GM18526 (cell line): ENCODE results near the gene HPD.
A peak's percentile ranks its signal among the peaks of the same experiment; 100 is the strongest.

Experiments
- POLR2A ChIP-seq: IDR thresholded peaks from 3 replicates; pipeline ENCODE4 v1.6.1; 2011; ENCODE audit not compliant: insufficient read length; ENCODE audit errors: extremely low read depth

Gene HPD

DNA sequence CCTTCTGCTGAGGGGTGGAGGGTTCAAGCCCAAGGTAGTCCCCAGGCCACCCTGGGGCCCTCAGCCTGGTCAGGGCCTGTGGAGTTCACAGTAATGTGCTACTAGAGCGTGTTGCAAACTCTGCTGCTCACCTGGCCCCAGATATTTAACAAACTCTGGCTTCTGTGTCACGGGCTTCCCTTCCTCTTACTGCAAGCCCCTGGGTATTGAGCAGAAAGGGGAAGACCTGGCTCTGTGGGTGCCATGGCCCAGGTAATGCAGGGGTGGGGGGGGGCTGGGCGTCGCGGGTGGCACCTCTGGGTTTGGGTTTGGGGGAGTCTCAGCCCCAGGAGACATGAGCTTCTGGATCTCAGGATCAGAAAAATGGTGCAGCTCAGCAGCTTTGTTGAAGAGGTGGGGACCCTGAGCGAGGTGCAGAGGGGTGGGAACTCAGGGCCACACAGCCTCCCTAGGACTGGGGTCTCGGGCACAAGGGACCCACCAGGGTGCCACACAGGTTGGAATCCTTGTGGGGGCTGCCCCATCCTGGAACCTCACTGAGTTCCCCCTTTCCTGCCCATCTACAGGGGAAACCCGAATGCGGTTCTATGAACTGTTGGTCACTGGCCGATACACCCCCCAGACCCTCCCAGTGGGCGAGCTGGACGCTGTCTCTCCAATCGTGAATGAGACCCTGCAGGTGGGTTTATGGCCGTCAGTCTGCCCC is 50.9 kb downstream of the HPD start:
- no peak for TF ChIP-seq POLR2A

DNA sequence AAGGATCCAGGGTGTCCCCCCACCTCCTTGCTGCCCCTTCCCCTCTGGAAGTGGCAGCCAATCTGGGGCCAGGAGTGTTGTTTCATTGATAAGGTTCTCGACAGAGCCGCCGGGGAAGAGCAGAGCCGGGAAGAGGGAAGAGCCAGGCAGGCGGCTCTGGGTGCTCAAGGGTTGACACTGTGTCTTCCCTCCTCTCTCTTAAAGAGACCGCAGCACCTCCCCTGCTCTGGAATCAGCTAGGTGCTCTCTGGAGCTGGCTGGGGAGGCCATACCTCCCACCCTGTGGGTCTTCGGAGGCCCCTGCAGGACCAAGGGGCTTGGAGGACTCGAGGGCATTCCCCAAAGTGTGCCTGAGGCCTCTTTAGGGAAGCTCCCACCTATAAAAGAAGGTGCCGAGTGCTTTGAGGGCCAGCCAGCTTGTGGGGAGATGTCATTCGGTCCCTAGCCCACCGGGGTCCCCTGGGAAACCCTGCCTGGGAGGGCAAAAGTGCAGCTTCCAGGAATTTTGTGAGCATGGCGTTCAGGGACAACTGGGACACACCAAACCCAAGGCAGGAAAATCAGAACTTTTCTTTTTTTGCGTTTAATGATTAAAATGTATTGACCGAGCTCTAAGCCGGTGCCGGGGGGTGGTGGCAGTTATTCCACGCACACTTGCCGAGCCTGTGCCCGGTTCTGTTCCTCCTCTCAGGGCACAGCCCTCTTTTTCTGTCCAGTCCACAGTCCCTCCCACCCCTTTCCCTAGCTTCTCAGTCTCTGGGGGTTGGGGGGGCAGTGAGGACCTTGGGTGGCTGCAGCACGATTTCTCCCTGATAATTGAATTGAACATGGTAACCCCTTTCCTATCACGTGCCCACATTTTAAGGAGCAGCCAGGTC is 51.9 kb downstream of the HPD start:
- TF ChIP-seq POLR2A: no peak

DNA sequence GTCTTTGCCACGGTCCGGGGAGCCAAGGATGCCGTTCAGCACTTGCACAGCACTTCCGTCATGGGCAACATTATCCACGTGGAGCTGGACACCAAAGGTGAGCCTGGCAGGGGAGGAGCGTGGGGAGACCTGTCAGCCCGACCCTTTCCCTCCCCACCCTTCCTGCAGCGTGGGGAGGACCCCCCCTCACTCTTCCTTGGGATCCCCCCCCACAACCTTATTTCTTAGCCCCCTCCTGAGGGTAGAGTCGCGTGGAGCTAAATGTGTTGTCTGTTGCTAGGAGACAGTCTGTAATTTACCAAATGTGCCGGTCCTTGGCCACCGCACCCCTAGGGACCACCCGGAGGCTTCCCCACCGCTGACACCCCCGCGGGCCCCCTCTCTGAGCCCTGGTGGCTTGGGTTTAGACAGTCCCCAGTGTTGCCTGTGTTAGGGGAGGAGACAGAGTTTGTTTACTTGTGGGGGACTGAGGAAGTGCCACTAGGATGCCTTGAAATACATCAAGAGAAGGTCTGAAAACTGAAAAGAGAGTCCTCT is 52.6 kb downstream of the HPD start:
- TF ChIP-seq POLR2A: no peak

DNA sequence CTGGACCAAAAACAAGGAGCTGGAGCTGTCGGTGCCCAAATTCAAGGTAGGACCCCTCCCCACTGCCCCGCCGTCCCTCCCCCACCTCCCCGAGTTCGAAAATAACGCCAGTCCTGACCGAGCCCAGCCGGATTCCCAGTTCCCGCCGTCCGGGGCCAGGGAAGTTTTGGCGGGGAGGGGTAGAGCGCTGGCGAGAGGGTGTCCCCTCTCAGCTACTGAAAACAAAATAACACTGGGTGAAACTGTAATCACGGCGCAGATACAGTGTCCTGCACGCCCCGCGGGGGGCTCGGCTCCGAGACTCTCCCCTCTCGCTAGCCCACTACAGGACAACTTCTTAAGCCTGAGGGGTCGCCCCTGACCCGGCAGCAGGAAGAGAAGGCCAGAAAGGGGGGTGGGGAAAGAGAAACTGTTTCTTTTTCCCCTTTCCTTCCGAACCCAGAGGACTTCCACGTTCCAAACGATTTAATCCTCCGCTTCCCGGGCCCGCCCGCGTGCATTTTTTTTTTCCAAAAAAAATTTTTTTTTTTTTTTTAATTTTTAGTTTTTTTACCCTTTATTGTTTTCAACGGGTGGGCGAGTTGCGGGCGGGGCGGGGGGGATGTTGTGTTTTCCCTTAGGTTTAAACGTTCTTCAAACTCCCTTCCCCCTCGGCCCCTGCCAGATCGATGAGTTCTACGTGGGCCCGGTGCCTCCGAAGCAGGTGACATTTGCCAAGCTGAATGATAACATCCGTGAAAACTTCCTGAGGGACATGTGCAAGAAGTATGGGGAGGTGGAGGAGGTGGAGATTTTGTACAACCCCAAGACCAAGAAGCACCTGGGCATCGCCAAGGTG is 53.3 kb downstream of the HPD start:
- TF ChIP-seq POLR2A: no peak

GRCh38 chr12:121804417-121805111 is 54.1 kb downstream of the HPD start:
- TF ChIP-seq POLR2A: peak; percentile 46

GRCh38 chr12:121803861-121804416 is 54.7 kb downstream of the HPD start, which contains the start of gene SETD1B:
TSS of gene SETD1B (plus strand) at chr12:121804009. CDS start at chr12:121804738, 729 bp downstream.
- peak; percentile 46 for TF ChIP-seq POLR2A

DNA sequence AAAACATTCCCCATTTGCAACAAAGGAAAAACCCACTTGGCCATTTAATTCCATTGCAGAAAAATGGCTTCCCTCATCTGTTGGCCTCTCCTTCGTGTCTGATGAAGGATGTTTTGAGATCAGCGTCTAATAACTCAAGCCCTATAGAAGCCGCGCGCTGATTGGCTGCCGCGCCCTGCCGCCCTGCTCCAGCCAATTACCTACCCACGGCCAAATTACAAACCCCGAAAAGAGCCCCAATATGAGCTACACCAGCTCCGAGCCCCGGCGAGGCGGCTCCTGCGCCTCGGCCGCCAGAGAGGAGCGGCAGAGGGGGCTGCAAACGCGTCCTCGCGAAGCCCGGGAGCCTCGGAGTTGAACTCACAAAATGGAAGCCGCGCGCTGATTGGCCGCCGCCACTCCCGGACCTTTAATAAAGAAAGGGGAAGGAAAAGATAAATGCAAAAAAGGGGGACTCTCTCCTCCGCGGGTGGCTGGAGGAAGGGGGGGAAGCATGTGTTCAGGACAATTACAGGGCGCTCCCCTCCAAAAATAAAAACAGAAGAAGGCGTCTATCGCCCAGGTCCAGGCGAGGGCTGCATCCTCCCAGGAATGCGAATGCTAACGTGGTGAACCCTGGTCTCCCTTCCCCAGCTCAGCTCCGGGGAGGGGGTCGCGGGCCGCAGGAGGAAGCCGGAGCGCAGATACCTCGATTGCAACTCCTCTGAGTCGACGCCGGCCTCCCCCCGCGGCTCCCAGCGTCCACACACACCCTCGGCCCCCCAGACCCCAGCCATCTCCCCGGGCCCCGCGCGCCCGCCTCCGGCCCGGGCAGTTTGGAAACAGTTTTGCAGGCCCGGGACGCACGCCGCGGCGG is 55.6 kb downstream of the HPD start:
- TF ChIP-seq POLR2A: peak; percentile 77

DNA sequence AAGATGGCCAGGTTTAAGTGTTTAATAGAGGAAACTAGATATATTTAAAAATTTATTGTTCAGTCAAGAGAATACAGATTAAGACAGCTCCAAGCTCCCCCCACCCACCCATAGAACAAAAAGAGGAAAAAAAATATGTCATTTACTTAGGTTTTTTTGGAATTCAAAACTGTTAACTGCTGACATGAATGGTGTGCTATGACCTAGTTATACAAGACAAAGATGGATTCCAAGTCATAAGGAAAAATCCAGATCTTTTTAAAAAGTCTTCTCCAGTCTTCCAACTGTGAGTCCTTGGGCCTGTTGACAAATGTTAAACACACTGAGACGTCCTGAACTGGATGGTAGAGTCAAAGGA is 56.2 kb downstream of the HPD start:
- no peak for TF ChIP-seq POLR2A

DNA sequence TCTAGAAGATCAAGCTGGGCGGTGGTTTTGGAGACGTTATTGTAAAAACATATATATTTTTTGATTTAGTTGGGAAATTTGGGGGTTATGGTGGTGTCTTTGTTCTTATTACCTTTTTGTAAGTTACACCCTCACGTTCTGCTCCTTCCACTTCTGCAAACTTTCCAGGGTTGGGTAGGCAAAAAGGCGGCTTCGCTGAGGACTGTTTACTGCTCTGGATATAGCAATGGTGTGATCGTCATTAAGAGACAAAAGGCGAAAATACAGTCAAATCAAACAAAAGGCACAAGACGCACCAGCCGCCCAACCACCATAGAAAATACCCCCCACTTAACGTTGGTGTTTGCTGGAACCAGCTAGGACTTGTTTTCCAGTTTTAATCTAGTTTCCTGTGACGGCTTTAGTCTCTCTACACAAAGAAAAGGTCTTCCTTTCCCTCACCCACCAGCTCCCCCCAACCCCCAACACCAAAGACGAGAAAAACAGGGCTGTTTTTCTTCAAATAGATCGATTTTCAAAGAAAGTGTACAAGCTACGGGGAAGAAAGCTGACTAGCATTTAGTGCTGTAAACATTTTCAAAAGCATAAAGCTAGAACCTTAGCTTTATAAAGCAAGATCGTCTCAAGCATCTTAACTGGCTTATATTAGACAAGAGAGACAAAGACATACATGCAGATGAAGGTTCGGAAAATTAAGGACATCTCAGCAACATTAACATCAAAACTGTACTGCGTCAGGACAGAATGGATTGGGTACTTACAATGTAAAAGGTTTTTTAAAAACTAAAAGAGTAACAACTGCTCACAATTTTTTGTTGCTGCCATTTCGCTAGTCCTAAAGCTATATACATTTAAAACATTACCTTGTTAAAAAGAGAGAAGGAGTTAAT is 56.8 kb downstream of the HPD start:
- TF ChIP-seq POLR2A: no peak

- TF ChIP-seq POLR2A: peak; percentile 63
Measured at GRCh38 chr12:121800694-121801594, 57.7 kb downstream of the HPD start.
